ENCODE data around the gene ANKRD11. TPM values are rescaled to one million over a fixed set of nuclear protein-coding genes. Genes with fewer than 3 reads are reported as not detected.

ANKRD11 gene
- polyA plus RNA-seq, 1 experiment, result 48.1 TPM

GRCh38 chr16:89453501-89454321 is 36.6 kb downstream of the ANKRD11 start:
- peak; percentile 22 for TF ChIP-seq CTCF (IDR thresholded peaks at IDR 0.05; ENCODE audit: low read depth, low read length)
- DNase-seq (ENCODE audit: low read depth, low spot score), result no peak
- Histone ChIP-seq H3K4me3 (ENCODE audit: low read depth, low read length) (no peak overlapping the region), H3K9me3 (ENCODE audit: control insufficient read depth, insufficient read depth, low read length) (peaks cover 12% of the 10 kb centered on the region), H3K27me3 (ENCODE audit: control insufficient read depth, insufficient read depth, low read length) (no peaks in the 10 kb centered on the region), H3K27ac (ENCODE audit: low read depth, low read length) (peak overlapping the region; percentile 21)
- POLR2A ChIA-PET, result no interaction called here
- CTCF ChIA-PET, result interaction anchor here (0.5 kb wide), 1 partner anchor 247 kb away, joined by 7 read pairs; no protein-coding TSS in a partner anchor

DNA sequence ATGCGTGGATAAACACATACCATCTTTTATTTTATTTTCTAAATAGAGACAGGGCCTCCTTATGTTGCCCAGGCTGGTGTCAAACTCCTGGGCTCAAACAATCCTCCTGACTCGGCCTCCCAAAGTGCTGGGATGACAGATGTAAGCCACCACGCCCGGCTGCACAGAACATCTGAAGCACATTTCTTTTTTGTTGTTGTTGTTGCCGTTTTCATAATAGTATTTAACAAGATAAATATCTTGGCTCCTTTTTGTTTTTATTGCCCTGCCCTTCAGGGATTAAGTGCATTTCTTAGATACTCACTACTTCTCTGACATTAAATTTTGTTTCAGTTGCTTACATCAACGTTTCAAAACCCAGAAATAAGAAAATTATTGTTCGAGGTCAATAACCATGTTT is 37.4 kb downstream of the ANKRD11 start:
- H3K4me3 ChIP-seq (ENCODE audit: low read depth, low read length), result no peak overlapping the region
- H3K27me3 ChIP-seq (ENCODE audit: control insufficient read depth, insufficient read depth, low read length), result no peaks in the 10 kb centered on the region
- POLR2A ChIA-PET, result no interaction called here
- no peak overlapping the region for H3K27ac ChIP-seq (ENCODE audit: low read depth, low read length)
- peaks cover 10% of the 10 kb centered on the region for H3K9me3 ChIP-seq (ENCODE audit: control insufficient read depth, insufficient read depth, low read length)
- CTCF ChIA-PET, result no interaction called here
- no peak for DNase-seq (ENCODE audit: low read depth, low spot score)
- TF ChIP-seq CTCF (IDR thresholded peaks at IDR 0.05; ENCODE audit: low read depth, low read length), result no peak

- Histone ChIP-seq H3K9me3 (ENCODE audit: control insufficient read depth, insufficient read depth, low read length) (peaks cover 8% of the 10 kb centered on the region), H3K27me3 (ENCODE audit: control insufficient read depth, insufficient read depth, low read length) (no peaks in the 10 kb centered on the region), H3K4me3 (ENCODE audit: low read depth, low read length) (no peak overlapping the region), H3K27ac (ENCODE audit: low read depth, low read length) (no peak overlapping the region)
- no peak for TF ChIP-seq CTCF (IDR thresholded peaks at IDR 0.05; ENCODE audit: low read depth, low read length)
- DNase-seq (ENCODE audit: low read depth, low spot score), result no peak
- ChIA-PET CTCF (no interaction called here), POLR2A (no interaction called here)
Measured at GRCh38 chr16:89452241-89452640, 38.1 kb downstream of the ANKRD11 start.

DNA sequence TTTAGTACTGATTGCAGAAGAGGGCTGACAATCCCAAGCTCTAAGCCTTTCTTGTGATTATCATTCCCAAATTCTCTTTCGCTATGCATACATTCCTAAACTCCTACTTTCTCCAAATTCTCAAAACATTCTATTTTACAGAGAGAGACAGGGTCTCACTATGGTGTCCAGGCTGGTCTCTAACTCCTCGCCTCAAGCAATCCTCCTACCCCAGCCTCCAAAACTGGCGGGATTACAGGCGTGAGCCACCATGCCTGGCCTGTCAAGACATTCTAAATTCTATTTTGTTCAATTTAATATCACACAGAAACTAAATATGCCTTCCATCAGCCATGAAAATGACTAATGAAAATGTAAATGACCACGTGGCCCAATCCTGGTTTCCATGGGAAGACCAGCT is 39.8 kb downstream of the ANKRD11 start:
- Histone ChIP-seq H3K9me3 (ENCODE audit: control insufficient read depth, insufficient read depth, low read length) (no peaks in the 10 kb centered on the region), H3K27me3 (ENCODE audit: control insufficient read depth, insufficient read depth, low read length) (no peaks in the 10 kb centered on the region), H3K27ac (ENCODE audit: low read depth, low read length) (no peak overlapping the region), H3K4me3 (ENCODE audit: low read depth, low read length) (no peak overlapping the region)
- CTCF ChIA-PET, result no interaction called here
- POLR2A ChIA-PET, result no interaction called here
- TF ChIP-seq CTCF (IDR thresholded peaks at IDR 0.05; ENCODE audit: low read depth, low read length), result no peak
- no peak for DNase-seq (ENCODE audit: low read depth, low spot score)

GRCh38 chr16:89449726-89450335 is 40.5 kb downstream of the ANKRD11 start:
- DNase-seq (ENCODE audit: low read depth, low spot score), result no peak
- CTCF ChIA-PET, result no interaction called here
- POLR2A ChIA-PET, result no interaction called here

More at GRCh38 chr16:89449726-89450335, 40.5 kb downstream of the ANKRD11 start:
- no peak overlapping the region for H3K4me3 ChIP-seq (ENCODE audit: low read depth, low read length)
- H3K27me3 ChIP-seq (ENCODE audit: control insufficient read depth, insufficient read depth, low read length), result no peaks in the 10 kb centered on the region
- H3K9me3 ChIP-seq (ENCODE audit: control insufficient read depth, insufficient read depth, low read length), result no peaks in the 10 kb centered on the region
- no peak for TF ChIP-seq CTCF (IDR thresholded peaks at IDR 0.05; ENCODE audit: low read depth, low read length)
- peak overlapping the region; percentile 31 for H3K27ac ChIP-seq (ENCODE audit: low read depth, low read length)
